ENCODE measurements around the gene SLC18B1. TPM values are rescaled to one million over a fixed set of nuclear protein-coding genes. Genes with fewer than 3 reads are reported as not detected.

SLC18B1 gene
- total RNA-seq, 1 donor from 2014 or later = 6.8 TPM

DNA sequence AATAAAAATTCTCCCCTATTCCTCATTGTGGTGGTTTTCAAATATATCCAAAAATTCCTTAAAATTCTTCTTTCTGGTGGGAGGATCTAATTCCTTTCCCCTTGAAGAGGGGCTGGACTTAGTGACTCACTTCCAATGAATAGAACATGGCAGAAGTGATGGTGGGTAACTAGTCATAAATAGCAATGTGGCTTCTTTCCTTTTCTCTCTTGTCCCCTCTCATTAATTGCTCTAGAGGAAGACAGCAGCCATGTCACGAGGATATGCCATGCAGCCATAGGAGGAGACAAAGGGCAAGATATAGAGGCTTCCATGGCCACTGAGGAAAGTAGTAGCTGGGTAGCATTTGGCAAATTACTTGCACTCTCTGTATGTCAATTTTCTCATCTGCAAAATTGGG is 46.6 kb downstream of the SLC18B1 start:
- DNase-seq (ENCODE audit: low spot score) (no peak), ATAC-seq (no peak)
- intact Hi-C loops (cut with DNase I) = no loop called here

DNA sequence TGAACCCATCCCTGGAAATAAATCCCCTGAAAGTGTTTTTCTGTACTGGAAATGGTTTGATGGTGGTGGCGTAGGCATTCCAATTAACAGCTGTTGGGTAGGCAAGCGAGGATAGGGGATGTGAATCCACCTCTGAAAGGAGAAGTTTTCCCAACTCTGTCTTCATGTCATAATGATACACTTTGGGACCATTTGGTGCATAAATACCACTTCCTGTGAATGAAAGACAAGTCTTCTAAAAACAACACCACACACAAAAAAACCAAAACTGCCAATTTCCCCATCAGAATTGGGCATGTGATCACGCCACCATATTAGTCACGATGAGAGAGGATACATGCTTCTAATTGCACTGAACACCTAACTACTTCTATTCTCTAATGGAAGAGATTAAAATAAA is 47.1 kb downstream of the SLC18B1 start:
- ATAC-seq (no peak), DNase-seq (ENCODE audit: low spot score) (no peak)
- intact Hi-C loops (cut with DNase I) = no loop called here

DNA sequence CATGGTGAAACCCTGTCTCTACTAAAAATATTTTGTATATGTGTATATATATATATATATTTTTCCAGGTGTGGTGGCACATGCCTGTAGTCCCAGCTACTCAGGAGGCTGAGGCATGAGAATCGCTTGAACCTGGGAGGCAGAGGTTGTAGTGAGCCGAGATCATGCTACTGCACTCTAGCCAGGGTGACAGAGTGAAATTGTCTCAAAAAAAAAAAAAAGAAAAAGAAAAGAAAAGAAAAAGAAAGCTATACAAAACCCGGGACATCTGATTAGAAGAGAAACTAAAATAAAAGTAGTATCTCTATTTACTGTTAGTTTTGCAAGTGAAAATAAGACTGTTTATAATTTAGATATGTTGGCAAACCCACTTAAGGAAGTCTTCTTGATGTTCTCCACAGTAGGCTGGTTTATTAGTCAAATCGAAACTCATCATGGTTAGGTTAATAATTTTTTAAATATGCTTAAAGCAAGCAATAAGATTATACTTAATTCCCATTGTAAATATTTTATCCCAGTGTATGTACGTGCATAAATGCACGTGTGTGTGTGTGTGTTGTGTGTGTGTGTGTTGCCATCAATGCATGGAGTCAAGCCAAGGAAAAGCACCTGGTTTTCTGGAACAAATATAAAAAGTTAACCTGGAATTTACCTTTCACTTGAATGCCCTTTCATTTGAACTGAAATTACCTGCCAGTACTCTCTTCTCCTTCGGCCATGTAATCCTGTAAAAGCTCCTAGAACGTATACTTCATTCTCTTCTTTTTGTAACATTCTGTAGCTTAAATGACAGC is 47.8 kb downstream of the SLC18B1 start:
- DNase-seq (ENCODE audit: low spot score) = no peak
- intact Hi-C loops (cut with DNase I) = no loop called here
- ATAC-seq = no peak

DNA sequence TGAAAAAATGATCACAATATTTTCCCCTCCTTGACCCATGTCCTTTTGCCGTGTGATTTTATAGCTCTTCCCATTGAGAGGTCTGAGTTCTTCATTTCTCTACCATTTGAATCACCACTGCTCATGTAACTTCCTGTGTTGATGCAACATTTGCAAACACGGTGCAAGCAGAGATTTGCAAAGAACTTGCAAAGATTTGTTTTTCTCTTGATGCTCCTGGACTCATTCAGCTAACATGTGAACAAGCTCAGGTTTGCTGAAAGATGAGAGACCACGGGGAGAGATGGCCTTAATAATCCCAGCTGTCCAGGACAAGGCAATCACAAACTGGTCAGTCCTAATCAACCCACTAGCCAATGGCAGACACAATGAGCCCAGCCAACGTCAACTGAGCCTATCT is 49.3 kb downstream of the SLC18B1 start:
- intact Hi-C loops (cut with DNase I) = no loop called here
- ATAC-seq = peak; percentile 36
- no peak for DNase-seq (ENCODE audit: low spot score)

GRCh38 chr6:132748446-132748845 is 50.0 kb downstream of the SLC18B1 start:
- ATAC-seq (no peak), DNase-seq (ENCODE audit: low spot score) (no peak)
- intact Hi-C loops (cut with DNase I) = no loop called here

- ATAC-seq (no peak), DNase-seq (ENCODE audit: low spot score) (no peak)
- intact Hi-C loops (cut with DNase I) = no loop called here
These were observed 52.4 kb downstream of the SLC18B1 start for GRCh38 chr6:132746048-132746447.

- DNase-seq (ENCODE audit: low spot score) (no peak), ATAC-seq (peak; percentile 73)
- intact Hi-C loops (cut with DNase I) = no loop called here
These were observed 55.9 kb downstream of the SLC18B1 start for GRCh38 chr6:132742495-132742894.

- no peak for ATAC-seq
- DNase-seq (ENCODE audit: low spot score) = no peak
- intact Hi-C loops (cut with DNase I) = no loop called here
These were observed 57.2 kb downstream of the SLC18B1 start for GRCh38 chr6:132741281-132741680.

DNA sequence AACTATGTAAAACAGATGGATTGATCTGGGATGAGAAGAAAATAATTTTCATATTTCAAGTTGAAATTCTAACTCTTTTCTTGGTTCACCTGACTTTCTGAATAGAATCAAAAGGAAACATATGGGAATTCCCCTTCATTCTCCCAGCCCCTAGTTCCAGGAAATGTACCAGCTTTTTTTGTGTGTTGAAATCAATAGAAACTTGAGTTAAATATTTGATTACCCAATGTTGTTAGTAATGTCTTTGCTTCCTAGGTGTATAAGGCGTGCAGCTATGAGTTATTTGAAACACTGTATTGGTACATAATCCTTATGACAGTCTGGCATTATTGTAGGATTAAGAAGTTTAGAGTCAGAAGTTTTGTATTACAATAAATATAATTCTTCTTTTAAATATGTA is 62.2 kb downstream of the SLC18B1 start:
- intact Hi-C loops (cut with DNase I) = no loop called here
- no peak for ATAC-seq

GRCh38 chr6:132734694-132735236 is 63.7 kb downstream of the SLC18B1 start:
- no peak for DNase-seq (ENCODE audit: low spot score)
- intact Hi-C loops (cut with DNase I) = no loop called here
- ATAC-seq = peak; percentile 72

More for the DNA sequence above, 62.2 kb downstream of the SLC18B1 start:
- DNase-seq (ENCODE audit: low spot score) = no peak

DNA sequence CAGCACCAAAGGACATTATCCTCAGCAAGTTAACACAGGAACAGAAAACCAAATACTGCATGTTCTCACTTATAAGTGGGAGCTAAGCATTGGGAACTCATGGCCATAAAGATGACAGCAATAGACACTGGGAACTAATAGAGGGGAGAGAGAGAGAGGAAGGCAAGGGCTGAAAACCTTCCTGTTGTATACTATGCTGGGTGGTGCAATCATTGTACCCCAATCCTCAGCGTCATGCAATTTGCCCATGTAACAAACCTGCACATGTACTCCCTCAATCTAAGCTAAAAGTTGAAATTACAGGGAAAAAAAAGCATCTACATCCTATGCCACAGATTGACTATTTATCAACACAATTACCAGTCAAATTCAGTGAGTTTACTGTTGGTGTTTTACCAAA is 64.6 kb downstream of the SLC18B1 start:
- intact Hi-C loops (cut with DNase I) = no loop called here

DNA sequence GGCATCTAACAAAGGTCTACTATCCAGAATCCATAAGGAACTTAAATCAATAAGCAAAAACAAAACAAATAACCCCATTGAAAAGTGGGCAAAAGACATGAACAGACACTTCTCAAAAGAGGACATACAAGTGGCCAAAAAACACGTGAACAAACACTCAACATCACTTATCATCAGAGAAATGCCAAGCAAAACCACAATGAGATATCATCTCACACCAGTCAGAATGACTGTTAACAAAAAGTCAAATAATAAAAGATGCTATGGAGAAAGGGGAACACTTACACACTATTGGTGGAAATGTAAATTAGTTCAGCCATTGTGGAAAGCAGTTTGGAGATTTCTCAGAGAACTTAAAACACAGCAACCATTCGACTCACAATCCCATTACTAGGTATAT is 65.2 kb downstream of the SLC18B1 start:
- DNase-seq (ENCODE audit: low spot score) = no peak
- ATAC-seq = no peak
- intact Hi-C loops (cut with DNase I) = no loop called here

More for the DNA sequence above, 64.6 kb downstream of the SLC18B1 start:
- no peak for ATAC-seq
- DNase-seq (ENCODE audit: low spot score) = no peak

- intact Hi-C loops (cut with DNase I) = no loop called here
- DNase-seq (ENCODE audit: low spot score) (no peak), ATAC-seq (no peak)
These were observed 67.4 kb downstream of the SLC18B1 start for GRCh38 chr6:132731086-132731485.

GRCh38 chr6:132730560-132730959 is 67.9 kb downstream of the SLC18B1 start:
- intact Hi-C loops (cut with DNase I) = no loop called here
- ATAC-seq (no peak), DNase-seq (ENCODE audit: low spot score) (no peak)

DNA sequence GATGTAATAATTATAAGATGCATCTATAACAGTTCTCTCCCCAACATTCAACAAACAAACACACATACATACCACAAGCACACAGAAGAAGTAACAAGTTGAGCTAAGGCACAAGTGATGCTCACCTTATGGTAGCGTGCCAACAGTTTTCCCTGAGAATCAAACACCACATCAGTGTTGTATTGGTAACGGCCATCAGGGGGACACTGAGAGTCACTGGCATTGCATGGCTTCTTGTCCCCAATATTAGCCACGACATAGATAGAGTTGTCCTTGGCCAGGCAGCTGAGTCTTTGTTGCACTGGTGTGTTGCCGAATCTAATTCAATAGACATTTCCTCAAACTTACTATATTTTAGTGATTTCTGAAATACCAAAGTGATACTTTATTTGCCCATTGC is 69.8 kb downstream of the SLC18B1 start:
- no peak for ATAC-seq
- no peak for DNase-seq (ENCODE audit: low spot score)
- intact Hi-C loops (cut with DNase I) = no loop called here

- no peak for DNase-seq (ENCODE audit: low spot score)
- ATAC-seq = no peak
- intact Hi-C loops (cut with DNase I) = no loop called here
These were observed 71.8 kb downstream of the SLC18B1 start for GRCh38 chr6:132726608-132726975.

DNA sequence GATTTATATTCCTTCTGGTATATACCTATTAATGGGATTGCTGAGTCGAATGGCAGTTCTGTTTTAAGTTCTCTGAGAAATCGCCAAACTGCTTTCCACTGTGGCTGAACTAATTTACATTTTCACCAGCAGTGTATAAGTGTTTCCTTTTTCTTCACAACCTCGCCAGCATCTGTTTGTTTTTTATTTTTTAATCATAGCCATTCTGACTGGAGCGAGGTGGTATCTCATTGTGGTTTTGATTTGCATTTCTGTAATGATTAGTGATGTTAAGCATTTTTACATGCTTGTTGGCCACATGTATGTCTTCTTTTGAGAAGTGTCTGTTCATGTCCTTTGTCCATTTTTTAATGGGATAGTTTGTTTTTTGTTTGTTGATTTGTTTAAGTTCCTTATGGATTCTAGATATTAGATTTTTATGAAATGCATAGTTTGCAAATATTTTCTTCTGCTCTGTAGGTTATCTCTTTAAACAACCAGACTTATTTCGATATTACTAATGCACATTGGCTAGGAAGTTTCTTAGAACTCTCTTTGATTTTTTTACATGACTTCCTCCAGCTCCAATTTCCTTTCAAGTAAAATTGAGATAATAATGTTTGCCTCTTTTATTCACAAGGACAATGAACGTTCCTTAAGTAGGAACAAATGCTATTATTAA is 72.4 kb downstream of the SLC18B1 start:
- ATAC-seq = no peak
- intact Hi-C loops (cut with DNase I) = no loop called here
- no peak for DNase-seq (ENCODE audit: low spot score)

- intact Hi-C loops (cut with DNase I) = no loop called here
- DNase-seq (ENCODE audit: low spot score) = no peak
- ATAC-seq = no peak
These were observed 73.0 kb downstream of the SLC18B1 start for GRCh38 chr6:132725471-132725870.

GRCh38 chr6:132719736-132720448 is 78.5 kb downstream of the SLC18B1 start:
- ATAC-seq (no peak), DNase-seq (ENCODE audit: low spot score) (no peak)
- intact Hi-C loops (cut with DNase I) = no loop called here
